HG02678 (cell line): ENCODE data around the gene NRCAM.
"Not testable (repeated sequence)": the region's sequence is repeated elsewhere in the genome, so short reads cannot be mapped to it uniquely, and the experiment has no call there.

Experiments
- ATAC-seq: cut with Tn5 transposase; IDR thresholded peaks from one replicate; pipeline ENCODE4 v1.9.1; 2021; ENCODE audit warnings: mild to moderate bottlenecking, moderate library complexity; ENCODE audit not compliant: unreplicated experiment

NRCAM gene

DNA sequence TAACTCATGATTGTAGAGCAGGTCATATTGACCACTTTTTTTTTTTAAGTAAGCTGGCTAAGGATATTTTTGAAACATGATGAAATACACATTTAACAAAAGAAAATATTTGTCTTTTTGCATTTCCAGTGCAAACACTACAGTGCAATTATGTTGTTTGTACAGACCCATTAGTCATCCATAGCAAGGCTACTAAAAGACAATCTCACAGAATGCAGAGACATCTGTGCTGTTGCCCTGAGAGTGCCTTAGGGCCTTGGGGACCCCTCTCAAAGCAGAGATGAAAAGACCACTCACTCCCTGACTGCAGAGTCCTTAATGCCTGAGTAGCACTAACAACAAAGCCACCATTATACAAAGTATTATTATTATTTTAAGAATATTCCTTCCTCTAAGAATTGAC is 104.5 kb downstream of the NRCAM start:
- ATAC-seq = no peak

DNA sequence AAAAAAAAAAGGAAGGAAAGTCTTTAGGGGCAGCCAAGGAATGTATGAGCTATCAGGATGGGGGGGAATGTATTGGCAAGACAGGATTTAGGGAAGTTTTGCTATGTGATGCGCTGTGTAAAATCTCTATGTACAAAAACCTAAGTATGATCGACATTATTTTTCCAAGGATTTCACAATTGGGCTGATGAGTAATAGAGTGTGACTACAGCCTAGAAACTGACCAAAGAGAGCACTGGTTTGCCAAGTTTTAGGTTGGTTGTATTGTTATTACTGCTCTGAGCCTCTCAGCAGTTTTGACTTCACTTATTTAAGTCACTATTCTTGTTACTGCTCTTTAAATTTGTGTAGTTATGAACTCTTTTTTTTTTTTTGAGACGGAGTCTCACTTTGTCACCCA is 107.3 kb downstream of the NRCAM start:
- ATAC-seq = no peak

DNA sequence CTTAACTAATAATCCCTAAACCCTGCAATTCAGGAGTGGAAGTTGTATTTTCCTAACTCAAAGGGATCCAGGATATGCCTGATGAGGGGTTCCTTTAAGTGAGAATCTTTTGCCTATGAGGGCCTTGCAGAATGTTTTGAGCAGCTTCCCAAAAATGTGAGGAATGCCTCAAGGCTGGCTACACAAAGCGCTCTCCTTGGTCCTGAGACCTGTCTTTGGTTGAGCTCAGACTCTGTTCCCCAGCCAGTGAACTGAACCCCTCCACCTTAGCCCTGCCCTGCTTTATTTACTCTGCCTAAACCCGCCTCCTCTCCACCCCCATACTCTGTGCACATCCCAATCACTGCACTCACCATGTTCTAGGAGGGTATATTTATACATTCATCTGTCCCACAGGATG is 108.6 kb downstream of the NRCAM start:
- ATAC-seq = no peak

DNA sequence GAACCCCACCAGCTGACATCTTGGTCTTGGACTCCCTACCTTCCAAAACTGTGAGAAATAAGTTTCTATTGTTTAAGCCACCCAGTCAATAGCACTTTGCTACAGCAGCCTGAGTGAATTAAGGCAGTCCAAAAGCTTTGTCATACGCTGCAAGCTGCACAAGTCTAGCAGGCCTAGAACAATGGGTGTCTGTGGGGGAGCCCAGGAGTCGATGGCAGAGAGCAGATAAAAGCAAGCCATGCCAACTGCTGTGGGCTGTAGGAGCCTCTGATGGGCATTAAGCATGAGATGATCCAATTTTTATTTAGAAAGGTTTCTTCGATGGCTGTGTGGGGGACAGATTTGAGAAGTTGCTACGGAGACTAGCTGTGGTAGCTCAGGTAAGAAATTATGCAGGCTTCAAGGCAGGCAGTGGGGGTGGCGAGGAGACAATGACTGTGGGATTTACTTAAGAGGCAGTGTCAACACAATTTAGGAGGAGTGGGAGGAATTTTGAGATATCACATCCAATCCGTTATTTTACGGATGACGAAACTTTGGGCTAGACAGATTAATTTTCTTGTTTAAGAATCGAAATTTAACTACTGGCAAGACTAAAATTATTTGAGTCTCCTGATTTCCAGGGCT is 110.4 kb downstream of the NRCAM start:
- ATAC-seq = no peak

DNA sequence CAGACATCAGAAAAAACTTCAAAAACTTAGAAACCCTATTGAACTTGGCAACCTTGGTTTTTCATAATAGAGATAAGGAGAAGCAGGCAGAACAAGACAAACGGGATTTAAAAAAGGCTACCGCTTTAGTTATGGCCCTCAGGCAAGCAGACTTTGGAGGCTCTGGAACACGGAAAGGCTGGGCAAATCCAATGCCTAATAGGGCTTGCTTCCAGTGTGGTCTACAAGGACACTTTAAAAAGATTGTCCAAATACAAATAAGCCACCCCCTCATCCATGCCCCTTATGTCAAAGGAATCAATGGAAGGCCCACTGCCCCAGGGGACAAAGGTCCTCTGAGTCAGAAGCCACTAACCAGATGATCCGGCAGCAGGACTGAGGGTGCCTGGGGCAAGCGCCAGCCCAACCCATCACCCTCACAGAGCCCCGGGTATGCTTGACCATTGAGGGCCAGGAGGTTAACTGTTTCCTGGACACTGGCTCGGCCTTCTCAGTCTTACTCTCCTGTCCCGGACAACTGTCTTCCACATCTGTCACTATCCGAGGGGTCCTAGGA is 115.3 kb downstream of the NRCAM start:
- ATAC-seq = no peak

DNA sequence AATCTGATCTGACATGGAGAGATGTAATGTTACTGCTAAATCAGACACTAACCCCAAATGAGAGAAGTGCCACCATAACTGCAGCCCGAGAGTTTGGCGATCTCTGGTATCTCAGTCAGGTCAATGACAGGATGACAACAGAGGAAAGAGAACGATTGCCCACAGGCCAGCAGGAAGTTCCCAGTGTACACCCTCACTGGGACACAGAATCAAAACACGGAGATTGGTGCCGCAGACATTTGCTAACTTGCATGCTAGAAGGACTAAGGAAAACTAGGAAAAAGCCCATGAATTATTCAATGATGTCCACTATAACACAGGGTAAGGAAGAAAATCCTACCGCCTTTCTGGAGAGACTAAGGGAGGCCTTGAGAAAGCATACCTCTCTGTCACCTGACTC is 115.8 kb downstream of the NRCAM start:
- ATAC-seq = not testable (repeated sequence)

DNA sequence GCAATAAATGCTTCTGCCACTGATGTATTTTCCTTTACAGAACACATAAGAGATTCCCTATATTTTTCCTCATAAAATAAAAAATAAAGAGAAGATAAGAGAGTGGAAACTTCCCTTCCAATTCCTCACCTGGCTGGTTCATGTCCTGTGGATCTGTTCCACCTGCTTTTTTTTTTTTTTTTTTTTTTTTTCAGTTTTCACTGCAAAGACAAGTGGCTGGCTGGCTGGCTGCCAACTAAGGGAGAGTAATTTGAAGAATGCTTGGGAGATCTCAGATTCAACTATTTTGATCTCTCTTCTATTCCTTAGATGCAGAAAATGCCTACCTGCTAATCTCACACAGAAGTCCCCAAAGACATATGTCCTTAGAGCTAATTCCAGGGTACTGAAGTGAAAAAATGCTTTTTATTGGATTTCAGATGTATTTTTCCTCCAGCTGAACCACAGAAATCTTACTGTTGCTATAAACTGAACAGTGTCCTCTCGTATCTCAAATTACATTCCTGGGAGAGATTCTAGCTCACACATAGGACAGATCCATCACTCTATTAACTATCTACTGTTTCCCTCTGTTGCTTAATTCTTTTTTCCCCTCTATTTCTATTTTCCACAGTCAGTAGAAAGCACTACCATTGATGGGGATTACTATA is 120.8 kb downstream of the NRCAM start:
- ATAC-seq = no peak

DNA sequence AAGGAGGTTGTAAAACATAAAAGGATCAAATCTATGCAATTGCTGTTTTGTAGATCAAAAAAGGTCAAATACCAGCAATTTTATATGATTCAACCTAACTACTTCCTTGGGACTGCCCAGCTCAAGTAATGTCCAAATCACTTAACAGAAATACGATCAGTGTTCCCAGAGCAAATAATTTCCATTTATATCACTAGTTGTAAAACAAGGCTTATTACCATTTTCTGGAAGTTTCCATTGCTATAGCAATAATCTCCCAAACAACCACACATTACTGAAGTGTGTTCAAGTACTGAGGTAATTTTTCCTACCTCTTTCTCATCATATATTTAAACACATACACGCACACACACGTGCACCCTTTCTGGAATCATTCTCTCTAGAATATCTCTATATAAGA is 123.3 kb downstream of the NRCAM start:
- no peak for ATAC-seq

DNA sequence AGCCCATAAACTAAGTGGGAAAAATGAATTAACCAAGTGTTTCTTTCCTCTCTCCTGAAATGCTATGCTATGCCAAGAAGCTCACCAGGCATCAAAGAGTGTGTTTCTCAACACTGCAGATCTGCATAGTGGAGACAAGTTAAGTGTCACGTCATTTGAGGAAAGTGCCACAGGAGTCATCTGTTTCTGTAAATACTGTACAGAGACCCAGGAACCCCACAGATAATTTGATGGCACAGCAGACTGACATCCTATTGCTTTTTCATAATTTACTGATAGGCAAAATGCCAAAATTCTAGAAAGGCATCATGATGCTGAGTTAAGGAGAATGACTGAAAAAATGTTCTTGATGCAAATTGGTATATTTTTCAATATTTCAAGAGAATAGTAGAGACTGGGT is 124.3 kb downstream of the NRCAM start:
- ATAC-seq = no peak

DNA sequence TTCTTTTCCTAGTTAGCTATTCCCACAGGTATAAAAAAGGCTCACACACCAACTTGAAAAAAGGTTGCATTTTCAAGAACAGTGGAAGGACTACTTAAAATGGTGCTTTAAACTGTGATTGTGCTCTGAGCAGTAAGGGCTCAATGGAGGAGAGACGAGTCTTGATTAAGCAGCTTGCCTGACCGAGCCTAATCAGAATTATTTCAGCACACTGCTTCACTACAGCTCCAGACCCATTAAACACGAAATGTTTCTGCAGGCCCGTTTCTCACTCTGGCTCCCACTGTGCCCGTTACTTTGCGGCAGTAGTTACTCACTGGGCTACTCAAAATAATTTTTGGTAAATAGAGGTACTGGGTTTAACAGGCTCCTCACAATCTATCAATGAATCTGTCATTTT is 126.0 kb downstream of the NRCAM start:
- ATAC-seq = no peak

DNA sequence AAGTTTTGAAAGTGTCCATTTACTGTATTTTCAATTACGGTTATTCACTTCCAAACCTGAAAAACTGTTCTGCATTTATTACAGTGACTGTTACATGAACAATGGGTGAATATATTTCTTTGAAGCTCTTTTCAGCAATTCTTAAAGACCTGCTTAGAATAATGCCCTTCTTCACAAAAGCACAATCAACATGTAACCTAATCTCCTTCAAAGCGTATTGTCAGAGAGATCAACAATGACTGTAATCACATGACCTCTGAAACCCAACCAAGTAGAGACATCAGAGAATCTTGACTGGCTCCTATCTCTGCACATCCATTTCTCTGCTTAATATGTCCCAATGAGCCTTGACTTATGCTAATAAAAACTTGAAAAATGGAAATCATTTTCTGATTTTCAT is 126.7 kb downstream of the NRCAM start:
- no peak for ATAC-seq

DNA sequence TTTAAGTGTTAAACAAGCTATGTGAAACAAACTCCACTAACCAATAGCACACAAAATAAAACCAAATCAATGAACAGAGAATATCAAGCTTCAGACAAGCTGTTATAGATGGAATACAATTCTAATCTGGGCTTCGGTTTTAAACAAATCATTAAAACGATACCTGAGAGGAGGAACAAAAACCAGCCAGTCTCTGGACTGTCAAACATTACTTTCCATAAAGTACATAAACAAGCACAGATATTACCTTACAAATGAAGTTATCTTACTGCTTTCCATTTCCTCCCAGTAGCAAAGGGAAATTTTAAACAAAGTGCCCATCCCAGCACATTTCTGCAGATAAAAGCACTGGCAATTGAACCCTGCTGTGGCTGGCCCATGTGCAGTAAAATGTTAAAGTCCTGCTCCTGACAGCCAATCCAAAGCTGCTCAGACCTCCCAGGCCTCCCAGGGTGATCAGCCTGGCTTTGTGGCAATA is 128.0 kb downstream of the NRCAM start:
- peak; percentile 79 for ATAC-seq

DNA sequence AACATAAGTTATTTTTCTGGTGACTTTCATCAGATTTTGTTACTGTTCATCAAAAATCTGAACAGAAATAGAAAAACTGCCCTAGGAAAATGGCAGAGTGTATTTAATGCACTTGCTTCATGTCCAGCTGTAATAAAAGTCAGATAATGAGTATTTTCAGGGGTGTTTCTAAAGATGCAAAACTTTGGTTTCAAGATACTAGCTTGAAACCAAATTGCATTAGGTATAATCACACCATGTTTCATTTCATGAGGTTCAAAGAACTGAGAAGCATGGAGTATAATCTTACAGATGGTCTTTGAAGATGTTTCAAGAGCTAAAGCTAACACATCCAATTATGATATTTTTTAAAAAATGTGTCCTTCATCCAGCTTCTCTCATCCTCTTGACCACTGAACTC is 128.9 kb downstream of the NRCAM start:
- no peak for ATAC-seq

DNA sequence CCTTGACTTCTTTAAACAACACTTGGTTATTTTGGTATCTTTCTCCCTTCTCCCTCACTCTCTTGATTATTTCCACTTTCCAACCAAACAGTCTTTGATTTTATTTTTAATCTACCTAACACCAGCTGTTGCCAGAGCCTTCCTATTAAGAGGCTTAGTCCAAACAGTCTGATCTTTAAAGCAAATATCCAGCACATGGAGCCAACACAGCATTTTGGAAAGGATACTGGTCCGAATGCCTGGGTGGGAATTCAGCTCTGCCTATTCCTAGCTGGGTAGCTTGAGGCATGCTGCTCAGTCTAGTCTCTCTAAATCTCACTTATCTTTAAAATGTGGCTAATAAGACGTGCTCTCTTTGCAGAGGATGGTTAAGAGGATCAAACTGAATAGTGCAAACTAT is 129.3 kb downstream of the NRCAM start:
- no peak for ATAC-seq

DNA sequence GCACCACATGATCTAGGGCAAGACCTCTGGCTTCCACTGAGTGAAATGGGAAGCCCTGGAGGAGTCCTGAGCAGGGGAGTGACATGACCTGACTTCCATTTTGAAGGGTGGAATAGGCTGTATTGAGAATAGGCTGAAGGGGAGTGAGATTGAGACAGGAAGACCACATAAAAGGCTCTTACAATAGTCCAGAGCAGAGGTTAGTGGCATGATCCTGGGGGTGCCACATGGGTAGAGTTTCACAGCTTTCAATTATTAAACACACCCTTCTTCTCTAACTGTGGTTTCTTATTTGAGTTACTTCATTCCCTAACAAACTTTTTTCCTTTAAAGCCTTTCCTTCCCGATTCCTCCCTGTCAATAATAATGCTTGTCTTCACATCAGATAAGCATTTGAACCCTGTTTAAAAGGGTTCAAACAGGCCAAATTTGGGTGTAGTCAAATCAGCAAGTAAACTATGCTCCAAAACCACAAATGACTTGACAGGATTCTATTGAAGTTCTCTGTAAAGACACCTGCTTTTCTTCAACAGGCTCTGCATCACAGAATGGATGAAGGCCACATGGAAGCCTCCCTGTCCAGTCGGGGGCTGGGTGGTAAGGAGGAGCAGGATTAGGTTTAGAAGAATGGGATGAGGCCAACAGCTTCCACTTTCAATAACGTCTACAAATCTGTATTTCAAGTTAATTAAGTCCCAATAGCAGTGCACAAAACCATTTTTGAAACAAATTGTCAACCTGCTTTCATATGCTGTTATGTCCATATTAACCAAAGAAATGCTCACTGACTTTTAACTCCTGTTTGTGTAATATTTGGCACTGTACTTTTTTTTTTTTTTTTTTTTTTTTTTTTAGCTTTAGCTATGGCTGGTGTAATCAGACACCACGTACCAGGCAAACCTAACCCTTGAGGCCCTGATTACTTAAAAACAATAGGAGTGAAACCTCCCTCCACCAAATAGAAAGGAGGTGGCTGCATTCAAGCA is 131.9 kb downstream of the NRCAM start:
- no peak for ATAC-seq

DNA sequence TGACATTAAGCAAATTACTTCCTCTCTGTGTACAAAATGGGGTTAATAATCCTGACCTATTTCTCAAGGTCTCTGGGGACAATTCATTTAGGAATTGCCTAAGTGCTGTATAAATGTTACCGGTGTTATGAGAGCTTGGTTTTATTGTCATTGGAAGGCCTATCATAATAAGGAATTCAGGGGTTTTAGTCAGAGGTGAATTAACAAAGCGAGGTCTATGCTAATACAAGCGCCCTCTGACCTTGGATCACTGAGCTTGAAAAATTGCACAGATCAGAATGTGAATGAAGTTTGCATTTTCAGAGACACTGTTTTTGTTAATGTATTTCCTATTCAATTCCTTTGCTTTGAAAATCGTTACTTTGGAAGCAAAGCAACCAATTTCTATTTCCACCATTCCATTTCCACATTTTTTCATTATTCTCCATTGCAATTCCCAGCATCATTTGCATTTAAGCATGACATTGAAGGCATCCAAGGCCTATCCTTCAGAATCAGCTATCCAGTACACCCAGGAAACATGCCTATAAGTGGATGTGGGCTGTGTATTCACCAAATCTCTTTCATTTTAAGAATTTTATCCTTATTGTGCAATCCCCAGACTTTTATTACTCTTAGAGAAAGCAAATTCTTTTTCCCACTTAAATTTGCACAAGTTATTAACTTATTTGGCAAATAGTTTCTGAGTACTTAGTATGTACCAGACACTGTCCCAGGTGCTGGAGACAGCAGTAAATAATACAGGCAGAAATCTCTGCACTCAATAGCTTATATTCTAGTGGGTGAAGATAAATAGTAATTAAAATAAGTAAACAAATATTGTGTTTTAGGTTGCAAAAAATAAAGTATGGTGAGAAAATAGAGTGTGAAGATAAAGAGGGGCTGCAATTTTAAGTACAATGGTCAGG is 133.1 kb downstream of the NRCAM start:
- no peak for ATAC-seq

DNA sequence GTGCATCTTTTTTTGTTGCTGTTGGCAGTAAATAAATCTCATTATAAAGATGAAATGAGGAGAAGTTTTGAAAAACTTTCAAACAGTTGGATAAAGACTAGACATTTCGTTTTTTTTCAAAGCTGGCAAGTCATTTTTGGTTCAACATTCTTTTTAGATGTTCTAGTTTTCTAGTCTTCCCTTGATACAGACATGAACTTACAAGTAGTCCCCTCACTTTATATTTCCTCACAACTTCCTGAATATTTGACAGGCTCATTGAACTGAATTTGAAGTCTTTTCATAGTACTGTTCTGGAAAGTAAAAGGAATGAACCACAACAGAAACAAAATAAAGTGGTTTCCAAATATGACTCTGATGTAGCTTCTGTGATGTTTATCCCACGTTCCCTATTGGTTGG is 134.2 kb downstream of the NRCAM start:
- ATAC-seq = no peak

DNA sequence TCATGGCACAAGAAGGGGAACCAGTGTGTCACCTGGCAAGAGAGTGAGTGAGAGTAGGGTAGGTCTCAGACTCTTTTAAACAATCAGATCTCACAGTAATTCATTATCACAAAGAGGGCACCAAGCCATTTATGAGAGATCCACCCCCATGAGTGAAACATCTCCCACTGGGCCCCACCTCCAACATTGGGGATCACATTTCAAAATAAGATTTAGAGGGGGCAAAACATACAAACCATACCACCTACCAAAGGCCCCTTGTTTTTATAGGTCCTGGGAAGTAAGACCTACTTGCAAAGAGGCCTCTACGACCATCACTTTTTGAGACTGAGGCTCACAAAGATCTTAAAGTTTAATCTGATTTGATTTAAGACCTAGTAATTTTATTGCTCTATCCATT is 134.9 kb downstream of the NRCAM start:
- no peak for ATAC-seq

DNA sequence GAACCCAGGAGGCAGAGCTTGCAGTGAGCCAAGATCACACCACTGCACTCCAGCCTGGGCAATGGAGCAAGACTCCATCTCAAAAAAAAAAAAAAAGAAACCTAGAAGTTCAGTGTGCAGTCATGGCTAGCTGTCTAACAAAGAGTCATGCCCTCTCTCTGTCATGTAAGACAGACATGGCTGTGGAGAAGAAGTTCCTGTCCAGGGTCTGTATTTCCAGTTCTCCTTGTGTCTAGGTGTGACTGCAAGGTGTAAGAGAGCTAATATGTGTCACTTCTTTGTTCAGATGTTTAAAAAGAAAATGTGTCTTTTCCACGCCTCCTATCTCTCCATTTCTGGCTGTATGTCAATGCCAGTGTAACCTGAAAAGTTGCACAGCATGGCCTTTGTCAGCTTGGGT is 139.5 kb downstream of the NRCAM start:
- no peak for ATAC-seq

DNA sequence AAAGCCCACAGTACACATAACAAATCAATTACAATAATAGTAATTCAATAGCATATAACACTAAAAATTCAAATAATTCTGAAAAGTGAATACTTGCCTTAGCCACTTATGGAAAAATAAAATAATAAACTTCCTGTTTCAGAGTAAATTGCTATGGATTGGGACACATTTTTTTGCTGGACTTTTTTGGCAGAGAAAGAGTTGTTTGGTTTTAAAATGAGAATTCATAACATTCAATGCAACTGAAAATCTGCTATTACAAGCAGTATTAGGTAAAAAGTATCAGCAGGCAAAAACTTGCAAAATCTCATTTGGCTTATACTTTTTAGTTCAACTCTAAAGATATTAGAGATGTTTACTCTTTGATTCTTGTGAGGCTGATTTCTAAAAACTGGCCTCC is 141.7 kb downstream of the NRCAM start:
- ATAC-seq = no peak
